GM12878 (cell line): ENCODE data around the gene SENP6. TPM values are rescaled to one million over a fixed set of nuclear protein-coding genes. Genes with fewer than 3 reads are reported as not detected.

Source experiments
- ATAC-seq: fragments of 200-7000 bp; cut with Tn5 transposase; 3 replicates; pipeline ENCODE4 v1.9.1; 2020; ENCODE audit warnings: mild to moderate bottlenecking, moderate library complexity
- BruUV-seq: library from RNA; stranded (reverse); fragments of 400-500 nt; replicated peaks from 2 replicates; lab custom pipeline; 2021; lab: Mats Ljungman, UMichigan
- CTCF ChIA-PET: fragments of 300-600 bp; sonication (Branson Sonifier 250); formaldehyde crosslinking; extraction: SDS; loops from one replicate; lab custom pipeline; 2021; ENCODE audit warnings: inconsistent platforms; lab: Yijun Ruan, JAX
- POLR2A ChIA-PET: fragments of 350-600 bp; formaldehyde crosslinking; extraction: SDS; loops from one replicate; lab custom pipeline; 2021; ENCODE audit warnings: inconsistent platforms; lab: Charles Lee
- RAD21 ChIA-PET: fragments of 300-600 bp; sonication (Branson Sonifier 250); formaldehyde crosslinking; loops from one replicate; lab custom pipeline; 2023; ENCODE audit warnings: antibody characterized with exemption; ENCODE audit not compliant: unreplicated experiment; lab: Charles Lee
- SMC1A ChIA-PET: fragments of 300-600 bp; sonication (Branson Sonifier 250); formaldehyde crosslinking; loops from one replicate; lab custom pipeline; 2023; ENCODE audit not compliant: unreplicated experiment, uncharacterized antibody; lab: Charles Lee
- DNase-seq: peaks from one replicate; pipeline ENCODE4 v3.0.0-alpha.2; 2011; ENCODE audit warnings: low read depth, low spot score
- FAIRE-seq: peaks from 3 replicates; lab custom pipeline; 2011; peaks lifted over from hg19 to GRCh38; lab: Jason Lieb, UNC
- H2AFZ ChIP-seq: 2 replicates; pipeline ENCODE4 v1.6.0; 2011; ENCODE audit warnings: low read depth, low read length, control low read depth; ENCODE audit not compliant: control insufficient read depth
- H3K27ac ChIP-seq: 2 replicates; pipeline ENCODE4 v1.5.1; 2011; ENCODE audit warnings: control low read depth; ENCODE audit not compliant: control insufficient read depth, insufficient read depth
- H3K27me3 ChIP-seq, 2 experiments: replicated peaks in 1 of 2; 2 replicates each; pipeline versions ENCODE4 v1.6.0 to v1.6.1; 2011; ENCODE audit warnings: low read length in 1 of 2; ENCODE audit not compliant: control insufficient read depth in 2 of 2, insufficient read depth in 2 of 2
- H3K36me3 ChIP-seq, 2 experiments: 2 replicates each; pipeline ENCODE4 v1.5.1; 2011; ENCODE audit warnings: low read length in 1 of 2; ENCODE audit not compliant: control insufficient read depth in 2 of 2, insufficient read depth in 2 of 2
- H3K4me1 ChIP-seq: 2 replicates; pipeline ENCODE4 v1.6.1; 2011; ENCODE audit warnings: mild to moderate bottlenecking, low read length, moderate library complexity, mixed read lengths; ENCODE audit not compliant: control insufficient read depth, insufficient read depth
- H3K4me2 ChIP-seq: 2 replicates; pipeline ENCODE4 v1.6.0; 2011; ENCODE audit warnings: control low read depth; ENCODE audit not compliant: control insufficient read depth, insufficient read depth
- H3K4me3 ChIP-seq: fragments of 200-600 bp; sonication (generic); 2 replicates; pipeline ENCODE4 v1.5.1; 2016
- H3K79me2 ChIP-seq: 2 replicates; pipeline ENCODE4 v1.6.0; 2011; ENCODE audit warnings: low read length; ENCODE audit not compliant: control insufficient read depth, insufficient read depth
- H3K9ac ChIP-seq: 2 replicates; pipeline ENCODE4 v1.8.0; 2011; ENCODE audit warnings: low read length, control low read depth, mixed read lengths; ENCODE audit not compliant: control insufficient read depth, insufficient read depth
- H3K9me3 ChIP-seq: replicated peaks from 3 replicates; pipeline ENCODE4 v1.5.1; 2011; ENCODE audit warnings: mild to moderate bottlenecking, low read length; ENCODE audit not compliant: control insufficient read depth, insufficient read depth
- H4K20me1 ChIP-seq: 2 replicates; pipeline ENCODE4 v1.6.0; 2011; ENCODE audit not compliant: control insufficient read depth, insufficient read depth
- ATF3 ChIP-seq: IDR thresholded peaks from 2 replicates; pipeline ENCODE4 v1.6.1; 2011; ENCODE audit warnings: low read depth, mild to moderate bottlenecking, low read length, moderate library complexity, borderline replicate concordance; ENCODE audit errors: extremely low read depth
- E4F1 ChIP-seq: fragments of 450-650 bp; IDR thresholded peaks from 2 replicates; pipeline ENCODE4 v1.6.1; 2018; ENCODE audit warnings: borderline replicate concordance, mild to moderate bottlenecking; ENCODE audit not compliant: partially characterized antibody
- EP300 ChIP-seq, 2 experiments: fragments of 150-350 bp in 1 of 2; IDR thresholded peaks; 2 replicates each; pipeline ENCODE4 v1.6.1; 2011 to 2012; ENCODE audit warnings: low read depth in 2 of 2, low read length in 2 of 2, borderline replicate concordance in 1 of 2, improper control_type of control experiment in 1 of 2, inconsistent platforms in 1 of 2; ENCODE audit not compliant: control insufficient read depth in 1 of 2
- KLF5 ChIP-seq: fragments of 450-650 bp; IDR thresholded peaks from 2 replicates; pipeline ENCODE4 v1.6.1; 2014; ENCODE audit warnings: mild to moderate bottlenecking; ENCODE audit not compliant: partially characterized antibody
- MEF2A ChIP-seq: IDR thresholded peaks from 2 replicates; pipeline ENCODE4 v1.6.1; 2011; ENCODE audit warnings: low read depth, mild to moderate bottlenecking, low read length, moderate library complexity; ENCODE audit not compliant: insufficient read depth
- ZNF217 ChIP-seq: fragments of 450-650 bp; IDR thresholded peaks from 2 replicates; pipeline ENCODE4 v1.6.1; 2017; ENCODE audit warnings: antibody characterized with exemption, mild to moderate bottlenecking
- ZSCAN29 ChIP-seq: fragments of 450-650 bp; IDR thresholded peaks from 2 replicates; pipeline ENCODE4 v1.6.1; 2017; ENCODE audit warnings: mild to moderate bottlenecking, moderate library complexity
- WGBS: methylation state at CpG from one replicate; pipeline ENCODE4 v1.1.6; 2016; ENCODE audit warnings: low lambda C conversion rate; ENCODE audit not compliant: insufficient replicate concordance, insufficient coverage; ENCODE audit errors: missing lambda C conversion rate; 5-methylcytosine and 5-hydroxymethylcytosine counted together
- in situ Hi-C: fragments of 300-500 bp; cut with MboI; formaldehyde crosslinking; loops from 9 replicates; pipeline ENCODE4 v1.14.3; 2018; ENCODE audit warnings: mixed read lengths
- intact Hi-C: fragments of 100-400 bp; cut with micrococcal nuclease; formaldehyde crosslinking; loops from one replicate; pipeline ENCODE4 v1.14.2; 2022; ENCODE audit not compliant: unreplicated experiment
- polyA plus RNA-seq, 11 experiments: library from polyadenylated mRNA; depleted of rRNA in 4 of 11; unstranded in 6 of 11; stranded (reverse) in 5 of 11; fragments of >200 nt; fragmentation: Nextera tagmentation in 4 of 11; fragmentation: Illumina TruSeq in 1 of 11; extraction: Ambion mirVana in 4 of 11; extraction: Trizol in 1 of 11; gene quantifications; 1 replicate in 1 of 11; 2 replicates in 10 of 11; pipeline versions ENCODE4 v1.2.1 to v1.2.3, GENCODE V29; 2011 to 2016; ENCODE audit warnings: inconsistent platforms in 2 of 11, missing spikeins in 2 of 11, low read depth in 1 of 11
- total RNA-seq, 4 experiments: library from RNA; depleted of rRNA in 3 of 4; stranded (reverse); fragments of >200 nt in 3 of 4; fragmentation: Illumina TruSeq in 1 of 4; extraction: Trizol in 1 of 4; gene quantifications; 2 replicates each; pipeline versions ENCODE4 v1.2.1 to v1.2.3, GENCODE V29; 2013 to 2021
- TF ChIP-seq, protein P1 (sequence below): fragments of 450-650 bp; IDR thresholded peaks from 2 replicates; pipeline ENCODE4 v1.6.1; 2016; ENCODE audit warnings: mild to moderate bottlenecking
- TF ChIP-seq, protein P2 (sequence below): fragments of 450-650 bp; conservative IDR thresholded peaks from 2 replicates; pipeline ENCODE4 v1.6.1; 2017; ENCODE audit warnings: mild to moderate bottlenecking, moderate library complexity
- TF ChIP-seq, protein P3 (sequence below): fragments of 450-650 bp; IDR thresholded peaks from 2 replicates; pipeline ENCODE4 v1.6.1; 2016; ENCODE audit warnings: mild to moderate bottlenecking

The SENP6 gene
- total and polyA plus RNA-seq, 10 of the 15 experiments (the other 5 are each of a cell fraction or from before 2014, with no cell fraction given): 10.7 to 70.0 (median 42.3) TPM

GRCh38 chr6:75723382-75723781 lies 121.7 kb downstream of the SENP6 start (continued):
- TF ChIP-seq EP300 (IDR thresholded peaks at IDR 0.05; ENCODE audit: borderline replicate concordance in 1 of 2, control insufficient read depth in 1 of 2, low read depth in 2 of 2, low read length in 2 of 2) (no peak), ZSCAN29 (no peak), KLF5 (no peak), ZNF217 (no peak)
- TF ChIP-seq, protein P1, sequence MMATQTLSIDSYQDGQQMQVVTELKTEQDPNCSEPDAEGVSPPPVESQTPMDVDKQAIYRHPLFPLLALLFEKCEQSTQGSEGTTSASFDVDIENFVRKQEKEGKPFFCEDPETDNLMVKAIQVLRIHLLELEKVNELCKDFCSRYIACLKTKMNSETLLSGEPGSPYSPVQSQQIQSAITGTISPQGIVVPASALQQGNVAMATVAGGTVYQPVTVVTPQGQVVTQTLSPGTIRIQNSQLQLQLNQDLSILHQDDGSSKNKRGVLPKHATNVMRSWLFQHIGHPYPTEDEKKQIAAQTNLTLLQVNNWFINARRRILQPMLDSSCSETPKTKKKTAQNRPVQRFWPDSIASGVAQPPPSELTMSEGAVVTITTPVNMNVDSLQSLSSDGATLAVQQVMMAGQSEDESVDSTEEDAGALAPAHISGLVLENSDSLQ: no peak
- TF ChIP-seq, protein P2, sequence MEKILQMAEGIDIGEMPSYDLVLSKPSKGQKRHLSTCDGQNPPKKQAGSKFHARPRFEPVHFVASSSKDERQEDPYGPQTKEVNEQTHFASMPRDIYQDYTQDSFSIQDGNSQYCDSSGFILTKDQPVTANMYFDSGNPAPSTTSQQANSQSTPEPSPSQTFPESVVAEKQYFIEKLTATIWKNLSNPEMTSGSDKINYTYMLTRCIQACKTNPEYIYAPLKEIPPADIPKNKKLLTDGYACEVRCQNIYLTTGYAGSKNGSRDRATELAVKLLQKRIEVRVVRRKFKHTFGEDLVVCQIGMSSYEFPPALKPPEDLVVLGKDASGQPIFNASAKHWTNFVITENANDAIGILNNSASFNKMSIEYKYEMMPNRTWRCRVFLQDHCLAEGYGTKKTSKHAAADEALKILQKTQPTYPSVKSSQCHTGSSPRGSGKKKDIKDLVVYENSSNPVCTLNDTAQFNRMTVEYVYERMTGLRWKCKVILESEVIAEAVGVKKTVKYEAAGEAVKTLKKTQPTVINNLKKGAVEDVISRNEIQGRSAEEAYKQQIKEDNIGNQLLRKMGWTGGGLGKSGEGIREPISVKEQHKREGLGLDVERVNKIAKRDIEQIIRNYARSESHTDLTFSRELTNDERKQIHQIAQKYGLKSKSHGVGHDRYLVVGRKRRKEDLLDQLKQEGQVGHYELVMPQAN: no peak

- DNase-seq (no peak), ATAC-seq (no peak; the same call in 2 of the 3 replicates), FAIRE-seq (no peak)
- no peak overlapping the region for H2AFZ ChIP-seq
- POLR2A ChIA-PET: interaction anchor here (0.7 kb wide), 2 partner anchors 33 to 155 kb away, joined by 3 to 4 read pairs; no protein-coding TSS in a partner anchor
- H3K27ac ChIP-seq: no peak overlapping the region
- H3K4me3 ChIP-seq: no peak overlapping the region
- no peaks in the 10 kb centered on the region for H3K36me3 ChIP-seq
- CTCF ChIA-PET: interaction anchor here (0.7 to 1.2 kb wide), 2 partner anchors 128 to 519 kb away, joined by 4 to 5 read pairs; no protein-coding TSS in a partner anchor
- RAD21 ChIA-PET: no interaction called here
- H3K4me2 ChIP-seq: no peak overlapping the region
- H3K4me1 ChIP-seq: no peaks in the 10 kb centered on the region
- no peaks in the 10 kb centered on the region for H3K27me3 ChIP-seq
- intact Hi-C loops (no loop called here), in situ Hi-C loops (no loop called here)
- WGBS: 55% methylated on average over 2 of the region's 2 CpGs
- no peak overlapping the region for H3K9ac ChIP-seq
- no peaks in the 10 kb centered on the region for H4K20me1 ChIP-seq
- H3K9me3 ChIP-seq: no peaks in the 10 kb centered on the region
- no peaks in the 10 kb centered on the region for H3K79me2 ChIP-seq
- SMC1A ChIA-PET: no interaction called here
- BruUV-seq: no TSS peak
- TF ChIP-seq, protein P3, sequence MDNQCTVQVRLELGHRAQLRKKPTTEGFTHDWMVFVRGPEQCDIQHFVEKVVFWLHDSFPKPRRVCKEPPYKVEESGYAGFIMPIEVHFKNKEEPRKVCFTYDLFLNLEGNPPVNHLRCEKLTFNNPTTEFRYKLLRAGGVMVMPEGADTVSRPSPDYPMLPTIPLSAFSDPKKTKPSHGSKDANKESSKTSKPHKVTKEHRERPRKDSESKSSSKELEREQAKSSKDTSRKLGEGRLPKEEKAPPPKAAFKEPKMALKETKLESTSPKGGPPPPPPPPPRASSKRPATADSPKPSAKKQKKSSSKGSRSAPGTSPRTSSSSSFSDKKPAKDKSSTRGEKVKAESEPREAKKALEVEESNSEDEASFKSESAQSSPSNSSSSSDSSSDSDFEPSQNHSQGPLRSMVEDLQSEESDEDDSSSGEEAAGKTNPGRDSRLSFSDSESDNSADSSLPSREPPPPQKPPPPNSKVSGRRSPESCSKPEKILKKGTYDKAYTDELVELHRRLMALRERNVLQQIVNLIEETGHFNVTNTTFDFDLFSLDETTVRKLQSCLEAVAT: no peak
- TF ChIP-seq E4F1 (no peak), MEF2A (no peak), ATF3 (no peak)
These were observed 125.5 kb downstream of the SENP6 start for GRCh38 chr6:75727206-75727605.
